Ascending aorta (tissue), 2 donors: ENCODE results near the gene RFFL. TPM values are rescaled to one million over a fixed set of nuclear protein-coding genes. Genes with fewer than 3 reads are reported as not detected.
A peak's percentile ranks its signal among the peaks of the same experiment; 100 is the strongest.

ENCODE experiments used
- DNase-seq, 2 donors: peaks; one replicate each; pipeline ENCODE4 v3.0.0-alpha.2; 2019; ENCODE audit warnings: low spot score in 2 of 2
- H3K27ac ChIP-seq, 2 donors: fragments of 200-600 bp; sonication (generic); one replicate each; pipeline ENCODE4 v1.5.1; 2016 to 2017; ENCODE audit warnings: mild to moderate bottlenecking in 1 of 2
- H3K27me3 ChIP-seq: fragments of 200-600 bp; sonication (generic); one replicate; pipeline ENCODE4 v1.5.1; 2017
- H3K36me3 ChIP-seq, 2 donors: fragments of 200-600 bp; sonication (generic); one replicate each; pipeline ENCODE4 v1.5.1; 2016
- H3K4me1 ChIP-seq, 2 donors: fragments of 200-600 bp; sonication (generic); one replicate each; pipeline ENCODE4 v1.5.1; 2016 to 2017; ENCODE audit warnings: mild to moderate bottlenecking in 1 of 2
- H3K4me3 ChIP-seq, 2 donors: fragments of 200-600 bp; sonication (generic); one replicate each; pipeline ENCODE4 v1.5.1; 2016 to 2017; ENCODE audit warnings: mild to moderate bottlenecking in 1 of 2
- H3K9me3 ChIP-seq, 2 donors: fragments of 200-600 bp; sonication (generic); one replicate each; pipeline ENCODE4 v1.5.1; 2016
- intact Hi-C: fragments of 100-400 bp; cut with DNase I; formaldehyde crosslinking; loops from one replicate; pipeline ENCODE4 v1.15.1; 2023
- total RNA-seq: library from RNA; depleted of rRNA; stranded (reverse); fragments of >200 nt; gene quantifications from one replicate; pipeline ENCODE4 v1.1.0, GENCODE V29; 2016
- TF ChIP-seq, protein P1 (sequence below), 3 experiments: fragments of 200-600 bp in 2 of 3; fragments of 450-650 bp in 1 of 3; sonication (generic) in 2 of 3; IDR thresholded peaks; one replicate each; pipeline ENCODE4 v1.5.1; 2016 to 2019; ENCODE audit warnings: antibody characterized with exemption in 3 of 3, mild to moderate bottlenecking in 1 of 3, moderate library complexity in 1 of 3

Gene RFFL
- total RNA-seq, 1 donor from 2014 or later = 20.0 TPM

DNA sequence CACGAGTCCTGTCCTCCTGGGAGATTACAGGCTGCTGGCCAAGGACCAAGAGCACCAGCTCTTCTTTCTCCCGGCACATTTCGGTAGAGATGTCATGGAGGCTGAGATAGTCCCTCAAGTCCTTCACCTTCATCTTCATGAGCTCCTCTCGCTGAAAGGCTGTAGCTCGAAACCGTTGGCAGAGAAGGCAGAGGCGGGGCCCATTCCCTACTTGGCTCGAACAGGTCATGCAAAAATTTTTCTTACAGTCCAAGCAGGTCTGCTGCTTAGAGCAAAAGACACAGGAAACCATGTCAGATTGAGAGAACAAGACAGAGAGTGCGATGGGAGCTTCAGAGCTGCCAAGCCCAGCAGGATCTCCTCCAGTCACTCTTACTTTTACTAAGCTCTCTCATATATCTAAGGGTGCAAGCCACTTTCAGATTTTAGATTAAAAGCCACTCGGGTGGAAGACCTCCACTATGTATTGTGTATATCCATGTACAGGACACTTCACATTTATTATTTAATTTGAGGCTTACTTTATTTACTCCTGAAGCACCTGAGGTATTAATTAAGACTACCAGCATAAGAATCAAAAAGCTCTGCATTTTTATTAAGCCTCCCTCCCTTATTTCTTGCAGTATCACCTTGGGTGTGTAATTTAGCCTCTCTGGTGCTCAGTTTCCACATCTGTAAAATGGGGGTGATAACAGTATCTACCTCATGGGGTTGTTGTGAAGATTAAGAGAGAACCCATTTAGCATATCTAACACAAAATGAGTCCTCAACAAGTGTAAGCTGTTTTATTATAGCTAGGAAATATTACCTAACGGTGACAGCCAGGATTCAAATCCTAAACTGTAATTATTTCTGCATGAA is 41.8 kb downstream of the RFFL start:
- TF ChIP-seq, protein P1, sequence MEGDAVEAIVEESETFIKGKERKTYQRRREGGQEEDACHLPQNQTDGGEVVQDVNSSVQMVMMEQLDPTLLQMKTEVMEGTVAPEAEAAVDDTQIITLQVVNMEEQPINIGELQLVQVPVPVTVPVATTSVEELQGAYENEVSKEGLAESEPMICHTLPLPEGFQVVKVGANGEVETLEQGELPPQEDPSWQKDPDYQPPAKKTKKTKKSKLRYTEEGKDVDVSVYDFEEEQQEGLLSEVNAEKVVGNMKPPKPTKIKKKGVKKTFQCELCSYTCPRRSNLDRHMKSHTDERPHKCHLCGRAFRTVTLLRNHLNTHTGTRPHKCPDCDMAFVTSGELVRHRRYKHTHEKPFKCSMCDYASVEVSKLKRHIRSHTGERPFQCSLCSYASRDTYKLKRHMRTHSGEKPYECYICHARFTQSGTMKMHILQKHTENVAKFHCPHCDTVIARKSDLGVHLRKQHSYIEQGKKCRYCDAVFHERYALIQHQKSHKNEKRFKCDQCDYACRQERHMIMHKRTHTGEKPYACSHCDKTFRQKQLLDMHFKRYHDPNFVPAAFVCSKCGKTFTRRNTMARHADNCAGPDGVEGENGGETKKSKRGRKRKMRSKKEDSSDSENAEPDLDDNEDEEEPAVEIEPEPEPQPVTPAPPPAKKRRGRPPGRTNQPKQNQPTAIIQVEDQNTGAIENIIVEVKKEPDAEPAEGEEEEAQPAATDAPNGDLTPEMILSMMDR (IDR thresholded peaks at IDR 0.05) = no peak
- H3K36me3 ChIP-seq = peaks cover 9 to 21% of the 10 kb centered on the region in 2 donors
- intact Hi-C loops = loop anchor here (1.0 to 5.0 kb wide), 2 partner anchors 41 to 769 kb away; partner anchors contain the start of gene LIG3

DNA sequence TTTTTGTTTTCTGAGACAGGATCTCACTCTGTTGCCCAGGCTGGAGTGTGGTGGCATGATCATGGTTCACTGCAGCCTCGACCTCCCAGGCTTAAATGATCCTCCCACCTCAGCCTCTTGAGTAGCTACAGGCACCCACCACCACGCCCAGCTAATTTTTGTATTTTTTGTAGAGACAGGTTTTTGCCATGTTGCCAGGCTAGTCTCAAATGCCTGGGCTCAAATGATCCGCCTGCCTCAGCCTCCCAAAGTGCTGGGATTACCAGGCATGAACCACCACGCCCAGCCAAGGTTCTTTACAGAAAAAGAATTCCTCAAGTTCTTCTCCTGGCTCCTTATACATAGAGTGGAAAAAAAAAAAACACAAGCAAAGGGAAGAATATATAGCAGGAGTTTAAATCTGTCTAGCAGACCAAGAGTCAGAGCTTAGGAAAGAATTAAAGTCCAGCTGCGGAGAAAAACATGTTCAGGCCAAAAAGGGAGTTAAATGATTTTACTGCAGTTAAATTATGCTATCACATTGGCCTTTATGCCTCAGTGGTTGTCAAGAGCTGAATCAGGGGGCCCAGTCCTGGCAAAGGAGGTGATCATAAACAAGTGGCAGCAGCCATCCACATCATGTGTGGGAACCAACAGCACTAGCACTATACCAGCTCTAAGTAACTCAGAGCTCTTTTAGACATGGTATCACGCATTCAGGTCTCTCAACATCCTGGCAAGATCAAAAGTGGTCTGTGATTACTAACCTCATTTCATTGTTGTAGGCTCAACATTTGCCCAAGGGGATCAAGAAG is 43.9 kb downstream of the RFFL start:
- intact Hi-C loops = loop anchor here (5.0 kb wide), 1 partner anchor 767 kb away; no protein-coding TSS in a partner anchor
- no peak for DNase-seq
- Histone ChIP-seq H3K27me3 (no peaks in the 10 kb centered on the region), H3K4me1 (peaks cover 9 to 19% of the 10 kb centered on the region in 2 donors), H3K9me3 (no peaks in the 10 kb centered on the region), H3K27ac (peak overlapping the region in 1 of 2 donors; percentile 92), H3K4me3 (no peak overlapping the region), H3K36me3 (peaks cover 23 to 26% of the 10 kb centered on the region in 2 donors)
- TF ChIP-seq, protein P1 (IDR thresholded peaks at IDR 0.05) = no peak

More for the DNA sequence above, 41.8 kb downstream of the RFFL start:
- Histone ChIP-seq H3K4me1 (peaks cover 9 to 19% of the 10 kb centered on the region in 2 donors), H3K4me3 (no peak overlapping the region), H3K9me3 (no peaks in the 10 kb centered on the region), H3K27me3 (no peaks in the 10 kb centered on the region), H3K27ac (peak overlapping the region; percentile 85 to 92)
- DNase-seq = no peak

DNA sequence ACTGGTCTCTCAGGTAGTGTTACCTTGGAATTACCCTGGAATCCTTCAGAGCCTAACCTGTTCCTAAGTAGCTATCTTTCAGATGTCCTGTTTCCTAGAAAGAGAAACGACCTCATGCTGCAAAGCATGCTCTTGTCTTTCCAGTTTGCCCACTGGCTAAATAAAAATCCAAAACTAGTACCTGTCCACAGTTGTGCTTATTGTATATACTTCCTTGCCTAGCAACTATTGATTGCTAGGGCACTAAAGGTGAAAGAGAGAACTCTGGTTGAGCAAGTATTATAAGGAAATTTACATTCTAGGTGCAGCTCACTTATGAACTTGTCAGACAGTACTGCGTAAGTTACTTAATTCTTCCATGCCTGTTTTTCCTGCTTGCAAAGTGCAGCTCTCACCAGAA is 44.7 kb downstream of the RFFL start:
- no peak overlapping the region for H3K27ac ChIP-seq
- peaks cover 9 to 19% of the 10 kb centered on the region in 2 donors for H3K4me1 ChIP-seq
- H3K4me3 ChIP-seq = no peak overlapping the region
- H3K36me3 ChIP-seq = peaks cover 31 to 33% of the 10 kb centered on the region in 2 donors
- H3K27me3 ChIP-seq = no peaks in the 10 kb centered on the region
- intact Hi-C loops = no loop called here
- TF ChIP-seq, protein P1 (IDR thresholded peaks at IDR 0.05) = no peak
- H3K9me3 ChIP-seq = no peaks in the 10 kb centered on the region
- no peak for DNase-seq

DNA sequence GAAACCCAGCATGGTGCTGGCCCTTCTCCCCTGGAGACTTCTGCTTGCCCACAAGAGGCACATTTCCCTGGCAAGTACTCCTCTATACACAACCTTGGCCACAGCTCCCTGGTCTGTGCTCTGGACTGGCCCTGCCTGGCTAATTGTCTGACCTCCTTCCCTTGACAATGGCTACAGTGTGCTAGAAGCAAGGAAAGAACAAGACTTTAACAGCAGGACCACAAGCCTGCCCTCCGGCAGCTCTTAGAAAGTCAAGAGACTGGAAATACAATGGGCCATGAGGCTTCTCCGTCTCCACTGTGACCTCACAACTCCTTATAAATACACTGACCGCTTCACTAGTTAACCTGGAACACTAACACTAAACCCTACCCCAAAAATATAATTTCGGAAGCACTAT is 46.5 kb downstream of the RFFL start:
- peaks cover 31 to 41% of the 10 kb centered on the region in 2 donors for H3K36me3 ChIP-seq
- H3K4me3 ChIP-seq = no peak overlapping the region
- peaks cover 5 to 9% of the 10 kb centered on the region in 2 donors for H3K4me1 ChIP-seq
- DNase-seq = no peak
- H3K27me3 ChIP-seq = no peaks in the 10 kb centered on the region
- TF ChIP-seq, protein P1 (IDR thresholded peaks at IDR 0.05) = no peak
- intact Hi-C loops = no loop called here
- no peaks in the 10 kb centered on the region for H3K9me3 ChIP-seq
- H3K27ac ChIP-seq = no peak overlapping the region

DNA sequence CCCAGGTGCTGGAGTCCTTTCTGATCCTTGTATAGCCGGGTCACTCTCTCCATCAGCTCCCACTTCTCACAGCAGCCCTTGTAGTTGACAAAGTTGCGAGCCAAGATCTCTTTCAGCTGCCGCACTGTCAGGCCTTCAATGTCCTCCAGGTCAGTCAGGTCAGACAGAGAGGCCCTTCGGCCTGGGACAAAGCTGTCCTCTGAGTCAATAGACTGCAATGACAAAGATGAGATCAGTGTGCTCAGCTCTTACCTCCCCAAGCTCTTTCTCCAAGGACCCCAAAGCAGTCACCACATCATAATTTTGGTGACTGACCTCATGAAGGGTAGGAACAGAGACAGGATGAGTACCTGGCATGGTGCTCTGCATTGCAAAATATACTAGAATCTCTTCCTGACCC is 47.1 kb downstream of the RFFL start:
- Histone ChIP-seq H3K36me3 (peaks cover 35 to 47% of the 10 kb centered on the region in 2 donors), H3K27ac (no peak overlapping the region), H3K9me3 (no peaks in the 10 kb centered on the region), H3K4me3 (no peak overlapping the region), H3K4me1 (peaks cover under 1 to 2% of the 10 kb centered on the region in 2 donors), H3K27me3 (no peaks in the 10 kb centered on the region)
- no peak for DNase-seq
- intact Hi-C loops = no loop called here
- TF ChIP-seq, protein P1 (IDR thresholded peaks at IDR 0.05) = no peak
